Cardiac muscle cell (in vitro differentiated cells and primary cell): ENCODE data around the gene ZFHX2. TPM values are rescaled to one million over a fixed set of nuclear protein-coding genes. Genes with fewer than 3 reads are reported as not detected.
A peak's percentile ranks its signal among the peaks of the same experiment; 100 is the strongest.

Source experiments
- DNase-seq, 2 donors: peaks; one replicate each; pipeline versions ENCODE4 v3.0.0 to v3.0.0-alpha.2; 2010 to 2017; ENCODE audit warnings: low read depth in 1 of 2, low spot score in 1 of 2
- H3K27ac ChIP-seq: fragments of 200-600 bp; sonication (generic); 2 replicates; pipeline ENCODE4 v1.5.1; 2016
- H3K27me3 ChIP-seq: fragments of 200-600 bp; sonication (generic); 2 replicates; pipeline ENCODE4 v1.6.0; 2016; ENCODE audit warnings: control low read depth
- H3K36me3 ChIP-seq: fragments of 200-600 bp; sonication (generic); 2 replicates; pipeline ENCODE4 v1.5.1; 2016; ENCODE audit warnings: control low read depth
- H3K4me1 ChIP-seq: fragments of 200-600 bp; sonication (generic); 2 replicates; pipeline ENCODE4 v1.8.1; 2017; ENCODE audit warnings: low read depth, mild to moderate bottlenecking, mixed run types
- H3K4me3 ChIP-seq: fragments of 200-600 bp; sonication (generic); 2 replicates; pipeline ENCODE4 v1.5.1; 2016; ENCODE audit warnings: mild to moderate bottlenecking
- H3K9me3 ChIP-seq: fragments of 200-600 bp; sonication (generic); 2 replicates; pipeline ENCODE4 v1.5.1; 2017; ENCODE audit warnings: low read depth, mild to moderate bottlenecking, control low read depth
- CTCF ChIP-seq: IDR thresholded peaks from 2 replicates; pipeline ENCODE4 v1.5.1; 2012; ENCODE audit warnings: low read depth, mild to moderate bottlenecking, low read length
- polyA plus RNA-seq: library from polyadenylated mRNA; unstranded; fragments of >200 nt; fragmentation: Nextera tagmentation; extraction: Ambion mirVana; gene quantifications from 2 replicates; pipeline ENCODE4 v1.2.1, GENCODE V29; 2016
- total RNA-seq: library from RNA; depleted of rRNA; stranded (reverse); fragments of >200 nt; gene quantifications from 2 replicates; pipeline ENCODE4 v1.2.3, GENCODE V29; 2016

Gene ZFHX2
- total and polyA plus RNA-seq, 2 experiments from 2014 or later: 4.2 to 5.6 TPM

GRCh38 chr14:23478109-23478759 lies 73.3 kb downstream of the ZFHX2 start:
- no peak overlapping the region for H3K27ac ChIP-seq
- H3K4me3 ChIP-seq: no peak overlapping the region
- no peaks in the 10 kb centered on the region for H3K4me1 ChIP-seq
- peak; percentile 64 for TF ChIP-seq CTCF
- peak; percentile 63 to 80 for DNase-seq
- H3K36me3 ChIP-seq: peaks cover 44% of the 10 kb centered on the region
- H3K9me3 ChIP-seq: no peaks in the 10 kb centered on the region
- H3K27me3 ChIP-seq: no peaks in the 10 kb centered on the region

- DNase-seq: no peak
- Histone ChIP-seq H3K4me3 (peak overlapping the region; percentile 74), H3K9me3 (no peaks in the 10 kb centered on the region), H3K27me3 (no peaks in the 10 kb centered on the region), H3K4me1 (peaks cover 9% of the 10 kb centered on the region), H3K36me3 (peaks cover 42% of the 10 kb centered on the region), H3K27ac (no peak overlapping the region)
- TF ChIP-seq CTCF: no peak
Observed at GRCh38 chr14:23470947-23471346, 80.6 kb downstream of the ZFHX2 start.

Other genes starting within 250 kb of the ZFHX2 start
- 15.5 and 16.9 TPM in 2 replicates for gene PPP1R3E, start 248.9 kb downstream of the ZFHX2 start, total RNA-seq
- 14.2 and 17.9 TPM in 2 replicates for gene PPP1R3E, start 248.9 kb downstream of the ZFHX2 start, polyA plus RNA-seq
- gene BCL2L2, start 244.9 kb downstream of the ZFHX2 start, total RNA-seq: 28.6 and 40.7 TPM in 2 replicates
- gene BCL2L2, start 244.9 kb downstream of the ZFHX2 start, polyA plus RNA-seq: 5.8 and 7.4 TPM in 2 replicates
- 184 and 194 TPM in 2 replicates for gene PABPN1, start 230.3 kb downstream of the ZFHX2 start, total RNA-seq
- 502 and 534 TPM in 2 replicates for gene PABPN1, start 230.3 kb downstream of the ZFHX2 start, polyA plus RNA-seq
- 66.6 and 74.0 TPM in 2 replicates for gene SLC22A17, start 198.9 kb downstream of the ZFHX2 start, total RNA-seq
- gene SLC22A17, start 198.9 kb downstream of the ZFHX2 start, polyA plus RNA-seq: 43.8 and 55.1 TPM in 2 replicates
- gene EFS, start 186.6 kb downstream of the ZFHX2 start, total RNA-seq: 20.5 and 36.6 TPM in 2 replicates
- gene EFS, start 186.6 kb downstream of the ZFHX2 start, polyA plus RNA-seq: 16.7 and 22.2 TPM in 2 replicates
- gene IL25, start 179.0 kb downstream of the ZFHX2 start, total RNA-seq: not detected in 2 replicates
- gene IL25, start 179.0 kb downstream of the ZFHX2 start, polyA plus RNA-seq: 3.2 and 7.9 TPM in 2 replicates
- gene CMTM5, start 174.7 kb downstream of the ZFHX2 start, total RNA-seq: 0.21 and 0.49 TPM in 2 replicates
- gene CMTM5, start 174.7 kb downstream of the ZFHX2 start, polyA plus RNA-seq: 25.2 and 31.4 TPM in 2 replicates
- 4,520 and 8,484 TPM in 2 replicates for gene MYH6, start 143.5 kb downstream of the ZFHX2 start, total RNA-seq
- gene MYH6, start 143.5 kb downstream of the ZFHX2 start, polyA plus RNA-seq: 2,795 and 4,145 TPM in 2 replicates
- gene MYH7, start 116.1 kb downstream of the ZFHX2 start, total RNA-seq: 82.8 and 134 TPM in 2 replicates
- gene MYH7, start 116.1 kb downstream of the ZFHX2 start, polyA plus RNA-seq: 66.2 and 117 TPM in 2 replicates
- 35.6 and 43.3 TPM in 2 replicates for gene NGDN, start 82.1 kb downstream of the ZFHX2 start, total RNA-seq
- gene NGDN, start 82.1 kb downstream of the ZFHX2 start, polyA plus RNA-seq: 66.9 and 80.3 TPM in 2 replicates
- 47.6 and 58.6 TPM in 2 replicates for gene THTPA, start 4.5 kb upstream of the ZFHX2 start, total RNA-seq
- 31.3 and 45.2 TPM in 2 replicates for gene THTPA, start 4.5 kb upstream of the ZFHX2 start, polyA plus RNA-seq
- gene AP1G2, start 16.0 kb upstream of the ZFHX2 start, total RNA-seq: 61.2 and 123 TPM in 2 replicates
- gene AP1G2, start 16.0 kb upstream of the ZFHX2 start, polyA plus RNA-seq: 141 and 168 TPM in 2 replicates
- gene JPH4, start 27.0 kb upstream of the ZFHX2 start, total RNA-seq: 0.39 and 0.63 TPM in 2 replicates
- gene JPH4, start 27.0 kb upstream of the ZFHX2 start, polyA plus RNA-seq: 0.53 and 1.4 TPM in 2 replicates
- gene DHRS2, start 84.6 kb upstream of the ZFHX2 start, total RNA-seq: 1.0 TPM in 1 of 2 replicates, not detected in the other
- 0.97 and 1.0 TPM in 2 replicates for gene DHRS2, start 84.6 kb upstream of the ZFHX2 start, polyA plus RNA-seq